Stimulated activated CD4-positive, alpha-beta T cell treated with anti-CD3 and anti-CD28 coated beads, Interleukin-4, amount 100 ng/mL, for 1 hour (primary cell): ENCODE measurements around the gene SYTL2.

Source experiments
- DNase-seq: peaks from one replicate; pipeline ENCODE4 v3.0.0-alpha.2; 2020

The SYTL2 gene

GRCh38 chr11:85726381-85726780 lies 84.6 kb downstream of the SYTL2 start:
- no peak for DNase-seq

- no peak for DNase-seq
Measured at GRCh38 chr11:85725510-85726258, 85.3 kb downstream of the SYTL2 start.

GRCh38 chr11:85724748-85725465 lies 86.0 kb downstream of the SYTL2 start:
- no peak for DNase-seq

- no peak for DNase-seq
Measured at GRCh38 chr11:85723088-85723487, 87.9 kb downstream of the SYTL2 start.

- DNase-seq, result no peak
Measured at GRCh38 chr11:85721191-85721590, 89.8 kb downstream of the SYTL2 start.

- DNase-seq, result no peak
Measured at GRCh38 chr11:85718991-85719807, 91.7 kb downstream of the SYTL2 start.

GRCh38 chr11:85718126-85718943 lies 92.6 kb downstream of the SYTL2 start:
- DNase-seq, result no peak

- no peak for DNase-seq
Measured at GRCh38 chr11:85717429-85717828, 93.5 kb downstream of the SYTL2 start.

- DNase-seq, result no peak
Measured at GRCh38 chr11:85712953-85713352, 98.0 kb downstream of the SYTL2 start.

GRCh38 chr11:85710917-85711316 lies 100.0 kb downstream of the SYTL2 start:
- DNase-seq, result no peak

- DNase-seq, result no peak
Measured at GRCh38 chr11:85709941-85710702, 100.8 kb downstream of the SYTL2 start.

- DNase-seq, result no peak
Measured at GRCh38 chr11:85705800-85706199, 105.1 kb downstream of the SYTL2 start.

GRCh38 chr11:85704967-85705366 lies 106.0 kb downstream of the SYTL2 start:
- no peak for DNase-seq

- no peak for DNase-seq
Measured at GRCh38 chr11:85699957-85700741, 110.8 kb downstream of the SYTL2 start.

GRCh38 chr11:85698195-85698594 lies 112.7 kb downstream of the SYTL2 start:
- DNase-seq, result no peak

- DNase-seq, result no peak
Measured at GRCh38 chr11:85697747-85698146, 113.2 kb downstream of the SYTL2 start.

- no peak for DNase-seq
Measured at GRCh38 chr11:85695546-85695945, 115.4 kb downstream of the SYTL2 start.

GRCh38 chr11:85694385-85694980 lies 116.5 kb downstream of the SYTL2 start:
- DNase-seq, result no peak

- no peak for DNase-seq
Measured at GRCh38 chr11:85685820-85686459, 125.0 kb downstream of the SYTL2 start, which contains the start of gene CCDC89. Gene CCDC89, minus strand, starts transcription at chr11:85686195. Its CDS starts 65 bp downstream, at chr11:85686130.
